ENCODE results near the gene FMNL2.

- TF ChIP-seq CTCF (IDR thresholded peaks at IDR 0.05; ENCODE audit: low read length) (no peak), EZH2 (optimal IDR thresholded peaks at IDR 0.05; ENCODE audit: low read depth, low read length) (no peak)
Measured at GRCh38 chr2:152436148-152436547, 101.2 kb downstream of the FMNL2 start.

All from MM.1S (cell line).